ENCODE measurements around the gene MALRD1. TPM values are rescaled to one million over a fixed set of nuclear protein-coding genes. Genes with fewer than 3 reads are reported as not detected.

MALRD1 gene
- total RNA-seq, 1 donor: 1.7 TPM

DNA sequence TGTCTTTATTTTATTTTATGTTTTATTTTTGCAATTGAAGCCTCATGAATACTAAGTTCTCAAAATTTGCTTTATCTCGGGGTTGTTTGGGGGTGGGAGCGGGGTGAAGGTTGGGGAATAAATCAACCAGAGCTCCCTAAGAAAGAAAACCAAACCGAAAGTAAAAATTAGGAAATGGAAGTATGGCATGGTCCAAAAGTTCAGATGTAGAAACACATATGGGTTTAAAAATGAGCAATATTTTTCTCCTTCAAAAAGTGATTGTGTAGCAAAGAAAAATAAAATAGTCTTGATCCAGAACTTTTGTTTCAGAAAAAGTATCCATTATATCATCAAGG is 590.3 kb downstream of the MALRD1 start:
- no peak for DNase-seq (ENCODE audit: low read depth)
- peak overlapping the region; percentile 51 for H3K4me3 ChIP-seq (ENCODE audit: low read depth, low read length)
- TF ChIP-seq, protein P1, sequence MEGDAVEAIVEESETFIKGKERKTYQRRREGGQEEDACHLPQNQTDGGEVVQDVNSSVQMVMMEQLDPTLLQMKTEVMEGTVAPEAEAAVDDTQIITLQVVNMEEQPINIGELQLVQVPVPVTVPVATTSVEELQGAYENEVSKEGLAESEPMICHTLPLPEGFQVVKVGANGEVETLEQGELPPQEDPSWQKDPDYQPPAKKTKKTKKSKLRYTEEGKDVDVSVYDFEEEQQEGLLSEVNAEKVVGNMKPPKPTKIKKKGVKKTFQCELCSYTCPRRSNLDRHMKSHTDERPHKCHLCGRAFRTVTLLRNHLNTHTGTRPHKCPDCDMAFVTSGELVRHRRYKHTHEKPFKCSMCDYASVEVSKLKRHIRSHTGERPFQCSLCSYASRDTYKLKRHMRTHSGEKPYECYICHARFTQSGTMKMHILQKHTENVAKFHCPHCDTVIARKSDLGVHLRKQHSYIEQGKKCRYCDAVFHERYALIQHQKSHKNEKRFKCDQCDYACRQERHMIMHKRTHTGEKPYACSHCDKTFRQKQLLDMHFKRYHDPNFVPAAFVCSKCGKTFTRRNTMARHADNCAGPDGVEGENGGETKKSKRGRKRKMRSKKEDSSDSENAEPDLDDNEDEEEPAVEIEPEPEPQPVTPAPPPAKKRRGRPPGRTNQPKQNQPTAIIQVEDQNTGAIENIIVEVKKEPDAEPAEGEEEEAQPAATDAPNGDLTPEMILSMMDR (IDR thresholded peaks at IDR 0.05; ENCODE audit: insufficient read depth, low read depth, low read length): no peak

GRCh38 chr10:19640566-19641263 is 592.1 kb downstream of the MALRD1 start:
- H3K4me3 ChIP-seq (ENCODE audit: low read depth, low read length): no peak overlapping the region
- TF ChIP-seq, protein P1 (IDR thresholded peaks at IDR 0.05; ENCODE audit: insufficient read depth, low read depth, low read length): no peak
- DNase-seq (ENCODE audit: low read depth): no peak

DNA sequence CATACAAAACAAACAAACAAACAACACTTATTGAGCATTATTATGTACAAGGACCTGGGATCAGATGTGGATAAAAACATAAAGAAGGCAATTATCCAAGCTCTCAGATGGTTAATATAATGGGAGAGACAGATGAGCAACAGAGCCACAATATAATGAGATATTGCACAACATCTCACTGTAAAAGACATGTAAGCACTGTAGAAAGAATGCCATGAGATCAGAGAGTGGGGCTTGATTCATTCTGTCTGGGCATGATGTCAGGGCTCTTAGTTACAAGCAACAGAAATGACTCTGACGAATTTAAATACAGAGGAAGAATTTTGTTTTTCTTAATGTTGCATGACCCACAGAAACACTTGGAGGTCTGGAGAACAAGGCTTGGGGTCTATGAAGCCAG is 602.9 kb downstream of the MALRD1 start:
- peak; percentile 95 for DNase-seq (ENCODE audit: low read depth)

GRCh38 chr10:19652750-19653149 is 604.1 kb downstream of the MALRD1 start:
- no peak for DNase-seq (ENCODE audit: low read depth)
- TF ChIP-seq, protein P1 (IDR thresholded peaks at IDR 0.05; ENCODE audit: insufficient read depth, low read depth, low read length): no peak
- H3K4me3 ChIP-seq (ENCODE audit: low read depth, low read length): no peak overlapping the region

More for the DNA sequence above, 602.9 kb downstream of the MALRD1 start:
- H3K4me3 ChIP-seq (ENCODE audit: low read depth, low read length): no peak overlapping the region
- TF ChIP-seq, protein P1 (IDR thresholded peaks at IDR 0.05; ENCODE audit: insufficient read depth, low read depth, low read length): no peak

DNA sequence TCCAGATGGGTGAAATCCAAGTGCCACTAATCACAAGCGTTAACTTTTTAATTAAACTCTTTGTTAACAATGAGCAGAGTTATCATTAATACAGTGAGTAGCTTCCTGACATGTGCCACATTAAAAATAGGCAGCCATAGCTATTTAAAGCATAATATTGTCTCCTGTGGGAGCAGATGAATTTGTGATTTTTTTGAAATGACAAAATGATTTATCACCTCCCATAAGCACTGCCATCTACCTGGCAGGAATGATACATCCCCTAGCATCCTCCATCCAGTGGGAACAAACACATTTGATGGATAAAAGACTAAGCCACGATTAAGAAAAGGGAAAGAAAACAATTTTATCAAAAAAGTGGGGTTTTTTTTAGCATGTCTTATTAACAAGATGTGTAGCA is 605.3 kb downstream of the MALRD1 start:
- DNase-seq (ENCODE audit: low read depth): no peak
- TF ChIP-seq, protein P1 (IDR thresholded peaks at IDR 0.05; ENCODE audit: insufficient read depth, low read depth, low read length): no peak
- H3K4me3 ChIP-seq (ENCODE audit: low read depth, low read length): no peak overlapping the region

GRCh38 chr10:19654576-19654975 is 606.0 kb downstream of the MALRD1 start:
- peak; percentile 80 for DNase-seq (ENCODE audit: low read depth)
- no peak overlapping the region for H3K4me3 ChIP-seq (ENCODE audit: low read depth, low read length)
- TF ChIP-seq, protein P1 (IDR thresholded peaks at IDR 0.05; ENCODE audit: insufficient read depth, low read depth, low read length): no peak

Measured in fibroblast of villous mesenchyme (primary cell).